ENCODE data around the gene TGM6. TPM values are rescaled to one million over a fixed set of nuclear protein-coding genes. Genes with fewer than 3 reads are reported as not detected.
"Not testable (repeated sequence)": the region's sequence is repeated elsewhere in the genome, so short reads cannot be mapped to it uniquely, and the experiment has no call there.

TGM6 gene
- total RNA-seq, 2 experiments from 2014 or later = not detected

GRCh38 chr20:2400290-2400689 lies 19.6 kb downstream of the TGM6 start:
- Mint-ChIP-seq H3K36me3 (no peaks in the 10 kb centered on the region), H3K4me3 (no peak overlapping the region), H3K4me1 (no peaks in the 10 kb centered on the region), H3K9me3 (peaks cover 3% of the 10 kb centered on the region), H3K27ac (no peak overlapping the region), H3K27me3 (peaks cover 7% of the 10 kb centered on the region)
- DNase-seq = no peak

GRCh38 chr20:2401527-2401926 lies 20.8 kb downstream of the TGM6 start:
- H3K9me3 Mint-ChIP-seq = peaks cover 3% of the 10 kb centered on the region
- DNase-seq = no peak
- H3K4me1 Mint-ChIP-seq = no peaks in the 10 kb centered on the region
- H3K36me3 Mint-ChIP-seq = no peaks in the 10 kb centered on the region
- H3K27ac Mint-ChIP-seq = no peak overlapping the region
- H3K27me3 Mint-ChIP-seq = peaks cover 8% of the 10 kb centered on the region
- H3K4me3 Mint-ChIP-seq = no peak overlapping the region

GRCh38 chr20:2402271-2402980 lies 21.7 kb downstream of the TGM6 start:
- Mint-ChIP-seq H3K4me3 (no peak overlapping the region), H3K27me3 (peaks cover 8% of the 10 kb centered on the region), H3K4me1 (no peaks in the 10 kb centered on the region), H3K9me3 (peaks cover 3% of the 10 kb centered on the region), H3K36me3 (no peaks in the 10 kb centered on the region), H3K27ac (no peak overlapping the region)
- DNase-seq = no peak

GRCh38 chr20:2403291-2404052 lies 22.8 kb downstream of the TGM6 start:
- Mint-ChIP-seq H3K27me3 (peaks cover 15% of the 10 kb centered on the region), H3K36me3 (no peaks in the 10 kb centered on the region), H3K27ac (no peak overlapping the region), H3K4me3 (no peak overlapping the region), H3K9me3 (peaks cover 3% of the 10 kb centered on the region), H3K4me1 (no peaks in the 10 kb centered on the region)
- DNase-seq = no peak

GRCh38 chr20:2405693-2406065 lies 25.0 kb downstream of the TGM6 start:
- H3K4me1 Mint-ChIP-seq = no peaks in the 10 kb centered on the region
- H3K27ac Mint-ChIP-seq = no peak overlapping the region
- no peak overlapping the region for H3K4me3 Mint-ChIP-seq
- H3K9me3 Mint-ChIP-seq = peaks cover 4% of the 10 kb centered on the region
- H3K27me3 Mint-ChIP-seq = peaks cover 23% of the 10 kb centered on the region
- H3K36me3 Mint-ChIP-seq = no peaks in the 10 kb centered on the region
- no peak for DNase-seq

- not testable (repeated sequence) for H3K27ac Mint-ChIP-seq, H3K4me1 Mint-ChIP-seq, DNase-seq, H3K36me3 Mint-ChIP-seq, H3K9me3 Mint-ChIP-seq, H3K4me3 Mint-ChIP-seq
- H3K27me3 Mint-ChIP-seq = peaks cover 32% of the 10 kb centered on the region
Observed at GRCh38 chr20:2407355-2407754, 26.7 kb downstream of the TGM6 start.

GRCh38 chr20:2408111-2408510 lies 27.4 kb downstream of the TGM6 start:
- H3K9me3 Mint-ChIP-seq = peaks cover 4% of the 10 kb centered on the region
- H3K27me3 Mint-ChIP-seq = peaks cover 35% of the 10 kb centered on the region
- H3K4me3 Mint-ChIP-seq = no peak overlapping the region
- H3K27ac Mint-ChIP-seq = no peak overlapping the region
- no peaks in the 10 kb centered on the region for H3K4me1 Mint-ChIP-seq
- no peaks in the 10 kb centered on the region for H3K36me3 Mint-ChIP-seq
- no peak for DNase-seq

GRCh38 chr20:2416541-2417212 lies 36.0 kb downstream of the TGM6 start:
- H3K9me3 Mint-ChIP-seq = no peaks in the 10 kb centered on the region
- no peaks in the 10 kb centered on the region for H3K4me1 Mint-ChIP-seq

GRCh38 chr20:2417213-2417541 lies 36.5 kb downstream of the TGM6 start:
- Mint-ChIP-seq H3K9me3 (no peaks in the 10 kb centered on the region), H3K27me3 (peaks cover 15% of the 10 kb centered on the region), H3K36me3 (no peaks in the 10 kb centered on the region), H3K4me3 (no peak overlapping the region), H3K27ac (no peak overlapping the region), H3K4me1 (no peaks in the 10 kb centered on the region)
- DNase-seq = no peak

More at GRCh38 chr20:2416541-2417212, 36.0 kb downstream of the TGM6 start:
- Mint-ChIP-seq H3K4me3 (no peak overlapping the region), H3K36me3 (no peaks in the 10 kb centered on the region), H3K27ac (no peak overlapping the region), H3K27me3 (peaks cover 14% of the 10 kb centered on the region)
- DNase-seq = no peak

- no peaks in the 10 kb centered on the region for H3K4me1 Mint-ChIP-seq
- no peaks in the 10 kb centered on the region for H3K36me3 Mint-ChIP-seq
- no peaks in the 10 kb centered on the region for H3K9me3 Mint-ChIP-seq
- DNase-seq = no peak
- H3K27ac Mint-ChIP-seq = no peak overlapping the region
- peaks cover 11% of the 10 kb centered on the region for H3K27me3 Mint-ChIP-seq
- no peak overlapping the region for H3K4me3 Mint-ChIP-seq
Observed at GRCh38 chr20:2418388-2418787, 37.7 kb downstream of the TGM6 start.

GRCh38 chr20:2420510-2420909 lies 39.8 kb downstream of the TGM6 start:
- Mint-ChIP-seq H3K27me3 (peaks cover 11% of the 10 kb centered on the region), H3K36me3 (no peaks in the 10 kb centered on the region), H3K4me3 (no peak overlapping the region), H3K9me3 (no peaks in the 10 kb centered on the region), H3K27ac (no peak overlapping the region), H3K4me1 (no peaks in the 10 kb centered on the region)
- DNase-seq = no peak

- H3K27ac Mint-ChIP-seq = no peak overlapping the region
- H3K36me3 Mint-ChIP-seq = no peaks in the 10 kb centered on the region
- H3K27me3 Mint-ChIP-seq = peaks cover 11% of the 10 kb centered on the region
- H3K9me3 Mint-ChIP-seq = no peaks in the 10 kb centered on the region
- no peak overlapping the region for H3K4me3 Mint-ChIP-seq
- no peaks in the 10 kb centered on the region for H3K4me1 Mint-ChIP-seq
- no peak for DNase-seq
Observed at GRCh38 chr20:2421247-2421646, 40.5 kb downstream of the TGM6 start.

GRCh38 chr20:2429051-2429450 lies 48.4 kb downstream of the TGM6 start:
- Mint-ChIP-seq H3K4me1 (no peaks in the 10 kb centered on the region), H3K9me3 (no peaks in the 10 kb centered on the region), H3K4me3 (no peak overlapping the region), H3K27ac (no peak overlapping the region), H3K36me3 (no peaks in the 10 kb centered on the region), H3K27me3 (no peaks in the 10 kb centered on the region)
- no peak for DNase-seq

- H3K27me3 Mint-ChIP-seq = no peaks in the 10 kb centered on the region
- DNase-seq = no peak
- H3K27ac Mint-ChIP-seq = no peak overlapping the region
- no peaks in the 10 kb centered on the region for H3K36me3 Mint-ChIP-seq
- H3K4me3 Mint-ChIP-seq = no peak overlapping the region
- no peaks in the 10 kb centered on the region for H3K9me3 Mint-ChIP-seq
- H3K4me1 Mint-ChIP-seq = no peaks in the 10 kb centered on the region
Observed at GRCh38 chr20:2430538-2430937, 49.8 kb downstream of the TGM6 start.

- peaks cover 2% of the 10 kb centered on the region for H3K27me3 Mint-ChIP-seq
- H3K27ac Mint-ChIP-seq = no peak overlapping the region
- H3K36me3 Mint-ChIP-seq = no peaks in the 10 kb centered on the region
- H3K9me3 Mint-ChIP-seq = no peaks in the 10 kb centered on the region
- DNase-seq = no peak
- no peaks in the 10 kb centered on the region for H3K4me1 Mint-ChIP-seq
- H3K4me3 Mint-ChIP-seq = no peak overlapping the region
Observed at GRCh38 chr20:2431185-2431584, 50.5 kb downstream of the TGM6 start.

All from activated naive CD8-positive, alpha-beta T cell treated with anti-CD3 and anti-CD28 coated beads for 36 hours (primary cell).